Mesendoderm (in vitro differentiated cells): ENCODE measurements around the gene INSM2.

Experiments
- DNase-seq: peaks from one replicate; pipeline ENCODE4 v3.0.0; 2013
- H2AK5ac ChIP-seq: 2 replicates; pipeline ENCODE4 v1.6.1; 2013; ENCODE audit warnings: low read length, inconsistent platforms
- H2BK120ac ChIP-seq: 2 replicates; pipeline ENCODE4 v1.6.1; 2013; ENCODE audit warnings: low read depth, mild to moderate bottlenecking, low read length, moderate library complexity, mixed read lengths
- H2BK15ac ChIP-seq: replicated peaks from 2 replicates; pipeline ENCODE4 v1.6.1; 2013; ENCODE audit warnings: low read depth, mild to moderate bottlenecking, moderate library complexity
- H2BK5ac ChIP-seq: 2 replicates; pipeline ENCODE4 v1.6.1; 2013; ENCODE audit warnings: low read length, inconsistent platforms
- H3K18ac ChIP-seq: 2 replicates; pipeline ENCODE4 v1.6.1; 2013; ENCODE audit warnings: mild to moderate bottlenecking, low read length, mixed read lengths
- H3K23ac ChIP-seq: one replicate; pipeline ENCODE4 v1.6.1; 2013; ENCODE audit warnings: low read length
- H3K27ac ChIP-seq: 2 replicates; pipeline ENCODE4 v1.5.1; 2013; ENCODE audit warnings: low read depth, mild to moderate bottlenecking, inconsistent platforms, low read length, moderate library complexity
- H3K27me3 ChIP-seq: 2 replicates; pipeline ENCODE4 v1.6.1; 2013; ENCODE audit warnings: low read length, control low read depth, mild to moderate bottlenecking, inconsistent platforms; ENCODE audit not compliant: insufficient read depth, poor library complexity
- H3K36me3 ChIP-seq: 2 replicates; pipeline ENCODE4 v1.6.1; 2013; ENCODE audit warnings: low read length, inconsistent platforms; ENCODE audit not compliant: control insufficient read depth, insufficient read depth
- H3K4ac ChIP-seq: one replicate; pipeline ENCODE4 v1.6.1; 2013; ENCODE audit warnings: low read depth, mild to moderate bottlenecking, low read length, moderate library complexity
- H3K4me1 ChIP-seq: 2 replicates; pipeline ENCODE4 v1.6.1; 2013; ENCODE audit warnings: low read depth, low read length, inconsistent platforms; ENCODE audit not compliant: control insufficient read depth
- H3K4me2 ChIP-seq: 2 replicates; pipeline ENCODE4 v1.6.1; 2013; ENCODE audit warnings: low read length
- H3K4me3 ChIP-seq: 2 replicates; pipeline ENCODE4 v1.5.1; 2013; ENCODE audit warnings: mild to moderate bottlenecking, low read length
- H3K56ac ChIP-seq: one replicate; pipeline ENCODE4 v1.6.1; 2013; ENCODE audit warnings: low read length
- H3K79me1 ChIP-seq: 2 replicates; pipeline ENCODE4 v1.6.1; 2013; ENCODE audit warnings: low read length, inconsistent platforms
- H3K79me2 ChIP-seq: 2 replicates; pipeline ENCODE4 v1.6.1; 2013; ENCODE audit warnings: mild to moderate bottlenecking, low read length; ENCODE audit not compliant: control insufficient read depth, insufficient read depth
- H3K9ac ChIP-seq: 2 replicates; pipeline ENCODE4 v1.6.1; 2013; ENCODE audit warnings: low read length, inconsistent platforms
- H4K5ac ChIP-seq: one replicate; pipeline ENCODE4 v1.6.1; 2013; ENCODE audit warnings: low read length
- H4K8ac ChIP-seq: one replicate; pipeline ENCODE4 v1.6.1; 2013; ENCODE audit warnings: low read depth, mild to moderate bottlenecking, control low read depth, low read length, moderate library complexity
- WGBS: extraction: QIAGEN DNeasy Blood & Tissue Kit; methylation state at CpG from one replicate; pipeline ENCODE4 v1.1.7; 2013; ENCODE audit warnings: low lambda C conversion rate, missing lambda C conversion rate; ENCODE audit not compliant: insufficient coverage; ENCODE audit errors: extremely low coverage; 5-methylcytosine and 5-hydroxymethylcytosine counted together

Gene INSM2

DNA sequence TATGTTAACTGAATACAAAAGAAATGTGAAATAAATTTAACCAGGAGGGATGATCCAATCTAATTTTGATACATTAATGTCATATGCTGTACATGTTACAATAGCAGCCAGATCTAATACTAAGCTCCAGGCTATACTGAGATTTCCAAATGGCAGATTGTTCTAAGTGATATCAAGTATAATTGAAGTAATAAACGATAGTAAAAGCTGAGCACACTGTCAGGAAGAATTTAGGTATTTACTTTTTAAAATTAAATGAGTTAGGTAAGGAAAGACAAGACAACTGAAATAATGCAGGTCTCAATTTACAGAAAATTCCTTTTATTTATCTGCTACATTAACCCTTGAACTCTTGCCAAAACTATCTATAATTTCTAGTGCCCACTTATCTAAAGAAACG, 39.9 kb downstream of the INSM2 start:
- Histone ChIP-seq H2BK5ac (no peak overlapping the region), H3K79me1 (no peaks in the 10 kb centered on the region), H3K18ac (no peak overlapping the region), H2BK15ac (no peak overlapping the region), H3K79me2 (no peaks in the 10 kb centered on the region), H3K4me2 (no peak overlapping the region), H3K4ac (no peak overlapping the region), H4K5ac (no peak overlapping the region), H3K23ac (no peak overlapping the region), H3K27ac (no peak overlapping the region), H3K4me3 (no peak overlapping the region), H3K56ac (no peak overlapping the region), H3K9ac (no peak overlapping the region), H2AK5ac (no peak overlapping the region), H3K36me3 (no peaks in the 10 kb centered on the region), H4K8ac (no peak overlapping the region), H3K27me3 (no peaks in the 10 kb centered on the region), H3K4me1 (no peaks in the 10 kb centered on the region), H2BK120ac (no peak overlapping the region)
- DNase-seq = no peak
- no CpG with 5 or more reads among the region's 2 CpGs for WGBS

DNA sequence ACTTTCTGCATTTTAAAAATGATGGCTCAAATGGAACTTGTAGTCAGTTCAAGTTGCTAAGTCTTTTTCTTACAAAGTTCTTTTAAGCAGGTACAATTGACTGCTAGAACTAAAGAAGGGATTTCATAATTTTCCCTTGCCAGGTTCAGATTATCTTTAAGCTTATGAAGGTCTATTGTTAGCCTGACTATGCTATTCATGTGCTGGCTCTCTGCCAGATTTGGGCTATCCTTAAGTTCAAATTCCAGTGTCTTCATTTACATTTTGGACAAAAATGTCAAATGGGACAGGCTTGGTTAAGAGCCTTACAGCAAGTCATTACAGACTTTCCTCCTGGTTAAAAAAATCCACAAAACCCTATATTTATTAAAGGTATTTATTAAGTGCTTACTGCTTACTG, 42.3 kb downstream of the INSM2 start:
- H2AK5ac ChIP-seq = no peak overlapping the region
- H3K56ac ChIP-seq = no peak overlapping the region
- no peak overlapping the region for H3K9ac ChIP-seq
- H3K4ac ChIP-seq = no peak overlapping the region
- H4K8ac ChIP-seq = no peak overlapping the region
- H2BK15ac ChIP-seq = no peak overlapping the region
- no peak overlapping the region for H3K18ac ChIP-seq
- H3K4me2 ChIP-seq = no peak overlapping the region
- DNase-seq = no peak
- H3K4me1 ChIP-seq = no peaks in the 10 kb centered on the region
- no peak overlapping the region for H4K5ac ChIP-seq
- H2BK120ac ChIP-seq = no peak overlapping the region
- H3K27ac ChIP-seq = no peak overlapping the region
- no peaks in the 10 kb centered on the region for H3K27me3 ChIP-seq
- H3K79me2 ChIP-seq = no peaks in the 10 kb centered on the region
- no peaks in the 10 kb centered on the region for H3K36me3 ChIP-seq
- no peaks in the 10 kb centered on the region for H3K79me1 ChIP-seq
- no peak overlapping the region for H3K4me3 ChIP-seq
- no peak overlapping the region for H2BK5ac ChIP-seq
- no peak overlapping the region for H3K23ac ChIP-seq

DNA sequence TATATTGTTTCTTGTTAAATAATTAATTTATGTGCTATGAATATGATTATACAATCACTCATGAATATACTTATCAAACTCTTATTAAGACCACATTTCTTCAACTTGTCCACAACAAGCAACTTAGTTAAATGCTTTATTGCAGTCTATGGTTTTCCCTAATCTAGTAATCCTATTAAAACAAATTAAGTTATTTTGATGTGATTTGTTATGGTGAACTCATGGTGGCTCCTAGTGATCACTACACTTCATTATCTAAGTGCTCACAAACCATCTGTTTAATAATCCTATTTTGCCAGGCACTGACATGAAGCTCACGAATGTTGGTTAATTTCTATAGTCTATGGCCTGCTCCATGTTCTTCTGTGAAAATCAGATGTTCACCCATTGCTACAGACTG, 42.9 kb downstream of the INSM2 start:
- Histone ChIP-seq H3K4ac (no peak overlapping the region), H2BK120ac (no peak overlapping the region), H3K27me3 (no peaks in the 10 kb centered on the region), H4K5ac (no peak overlapping the region), H4K8ac (no peak overlapping the region), H3K4me2 (no peak overlapping the region), H3K79me1 (no peaks in the 10 kb centered on the region), H3K4me1 (no peaks in the 10 kb centered on the region), H3K56ac (no peak overlapping the region), H3K23ac (no peak overlapping the region), H2BK15ac (no peak overlapping the region), H2BK5ac (no peak overlapping the region), H3K9ac (no peak overlapping the region), H3K79me2 (no peaks in the 10 kb centered on the region), H2AK5ac (no peak overlapping the region), H3K18ac (no peak overlapping the region), H3K4me3 (no peak overlapping the region), H3K27ac (no peak overlapping the region), H3K36me3 (no peaks in the 10 kb centered on the region)
- no CpG with 5 or more reads among the region's 1 CpG for WGBS
- no peak for DNase-seq

DNA sequence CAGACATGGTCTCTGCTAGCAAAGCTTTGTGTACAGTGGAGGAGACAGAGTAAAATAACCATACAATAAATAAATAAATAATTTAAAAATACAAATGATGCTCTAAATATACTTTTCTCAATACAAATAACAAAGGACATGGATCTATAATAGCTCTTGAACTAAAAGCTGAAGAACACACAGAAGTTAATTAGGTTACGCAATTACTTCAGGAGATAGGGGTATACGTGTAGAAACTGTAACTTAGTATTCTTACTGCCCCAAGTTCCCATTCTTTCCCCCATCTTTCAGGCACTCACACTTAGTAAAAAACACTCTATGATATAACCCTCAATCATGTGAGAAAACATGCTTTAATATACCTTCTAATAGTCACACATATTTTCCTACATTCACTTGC, 44.2 kb downstream of the INSM2 start:
- no peak overlapping the region for H3K9ac ChIP-seq
- WGBS = no CpG with 5 or more reads among the region's 2 CpGs

DNA sequence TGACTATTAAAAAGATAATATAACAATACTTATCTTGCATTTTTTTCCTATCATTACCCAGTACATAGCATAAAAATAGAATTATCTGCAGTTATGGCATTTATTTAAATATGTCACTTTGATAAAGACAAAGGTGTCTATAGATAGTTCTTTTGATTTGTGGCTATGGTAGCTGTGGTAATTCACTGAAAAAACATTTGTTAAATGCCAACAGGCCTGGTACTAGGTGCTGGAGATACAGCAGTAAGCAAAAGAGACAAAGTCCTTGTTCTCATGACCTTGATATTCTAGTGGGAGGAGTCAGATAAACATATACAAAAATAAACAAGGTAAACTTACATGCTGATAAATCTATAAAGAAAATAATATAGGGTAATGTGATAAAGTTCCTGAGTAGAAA, 44.7 kb downstream of the INSM2 start:
- Histone ChIP-seq H3K9ac (no peak overlapping the region), H3K27me3 (no peaks in the 10 kb centered on the region), H3K4me3 (no peak overlapping the region), H3K56ac (no peak overlapping the region), H3K79me1 (no peaks in the 10 kb centered on the region), H4K8ac (no peak overlapping the region), H2BK15ac (no peak overlapping the region), H3K23ac (no peak overlapping the region), H3K36me3 (no peaks in the 10 kb centered on the region), H3K79me2 (no peaks in the 10 kb centered on the region), H3K27ac (no peak overlapping the region), H3K4me1 (no peaks in the 10 kb centered on the region), H2BK120ac (no peak overlapping the region), H3K4me2 (no peak overlapping the region), H2BK5ac (no peak overlapping the region), H2AK5ac (no peak overlapping the region), H4K5ac (no peak overlapping the region), H3K4ac (no peak overlapping the region), H3K18ac (no peak overlapping the region)
- DNase-seq = no peak

More for the DNA sequence above, 44.2 kb downstream of the INSM2 start:
- no peak overlapping the region for H3K4me2 ChIP-seq
- no peak overlapping the region for H3K23ac ChIP-seq
- H3K79me1 ChIP-seq = no peaks in the 10 kb centered on the region
- no peak overlapping the region for H3K56ac ChIP-seq
- no peak overlapping the region for H3K18ac ChIP-seq
- no peak overlapping the region for H2BK15ac ChIP-seq
- H3K36me3 ChIP-seq = no peaks in the 10 kb centered on the region
- no peak overlapping the region for H3K4me3 ChIP-seq
- H4K5ac ChIP-seq = no peak overlapping the region
- no peak overlapping the region for H3K27ac ChIP-seq
- H2BK120ac ChIP-seq = no peak overlapping the region
- no peak overlapping the region for H4K8ac ChIP-seq
- DNase-seq = no peak
- H3K79me2 ChIP-seq = no peaks in the 10 kb centered on the region
- no peaks in the 10 kb centered on the region for H3K27me3 ChIP-seq
- no peak overlapping the region for H2AK5ac ChIP-seq
- no peaks in the 10 kb centered on the region for H3K4me1 ChIP-seq
- no peak overlapping the region for H2BK5ac ChIP-seq
- no peak overlapping the region for H3K4ac ChIP-seq
